ENCODE results near the gene NPAS2.

The NPAS2 gene

GRCh38 chr2:100855084-100855483 lies 35.1 kb downstream of the NPAS2 start:
- no peak for DNase-seq (ENCODE audit: low spot score)

GRCh38 chr2:100855606-100856005 lies 35.7 kb downstream of the NPAS2 start:
- DNase-seq (ENCODE audit: low spot score): no peak

- no peak for DNase-seq (ENCODE audit: low spot score)
These were observed 36.8 kb downstream of the NPAS2 start for GRCh38 chr2:100856732-100857131.

- DNase-seq (ENCODE audit: low spot score): no peak
These were observed 37.4 kb downstream of the NPAS2 start for GRCh38 chr2:100857341-100857740.

GRCh38 chr2:100857915-100858314 lies 38.0 kb downstream of the NPAS2 start:
- no peak for DNase-seq (ENCODE audit: low spot score)

- DNase-seq (ENCODE audit: low spot score): no peak
These were observed 40.0 kb downstream of the NPAS2 start for GRCh38 chr2:100859902-100860301.

GRCh38 chr2:100861340-100861739 lies 41.4 kb downstream of the NPAS2 start:
- DNase-seq (ENCODE audit: low spot score): no peak

- no peak for DNase-seq (ENCODE audit: low spot score)
These were observed 42.1 kb downstream of the NPAS2 start for GRCh38 chr2:100862081-100862480.

GRCh38 chr2:100865816-100866460 lies 46.0 kb downstream of the NPAS2 start:
- DNase-seq (ENCODE audit: low spot score): no peak

GRCh38 chr2:100868083-100868482 lies 48.1 kb downstream of the NPAS2 start:
- DNase-seq (ENCODE audit: low spot score): no peak

GRCh38 chr2:100869120-100869519 lies 49.2 kb downstream of the NPAS2 start:
- DNase-seq (ENCODE audit: low spot score): no peak

GRCh38 chr2:100870652-100871531 lies 51.0 kb downstream of the NPAS2 start:
- DNase-seq (ENCODE audit: low spot score): no peak

GRCh38 chr2:100875516-100876230 lies 55.7 kb downstream of the NPAS2 start:
- no peak for DNase-seq (ENCODE audit: low spot score)

- DNase-seq (ENCODE audit: low spot score): no peak
These were observed 56.4 kb downstream of the NPAS2 start for GRCh38 chr2:100876231-100876860.

- DNase-seq (ENCODE audit: low spot score): no peak
These were observed 57.6 kb downstream of the NPAS2 start for GRCh38 chr2:100877555-100877954.

GRCh38 chr2:100878000-100878791 lies 58.3 kb downstream of the NPAS2 start:
- DNase-seq (ENCODE audit: low spot score): no peak

GRCh38 chr2:100879296-100879695 lies 59.4 kb downstream of the NPAS2 start:
- DNase-seq (ENCODE audit: low spot score): no peak

GRCh38 chr2:100880036-100880435 lies 60.1 kb downstream of the NPAS2 start:
- DNase-seq (ENCODE audit: low spot score): no peak

- no peak for DNase-seq (ENCODE audit: low spot score)
These were observed 60.8 kb downstream of the NPAS2 start for GRCh38 chr2:100880730-100881129.

GRCh38 chr2:100882645-100883613 lies 63.0 kb downstream of the NPAS2 start:
- DNase-seq (ENCODE audit: low spot score): no peak

All from HuH-7.5 (cell line).